ENCODE results near the gene UGT2A3. TPM values are rescaled to one million over a fixed set of nuclear protein-coding genes. Genes with fewer than 3 reads are reported as not detected.
"Not testable (repeated sequence)": the region's sequence is repeated elsewhere in the genome, so short reads cannot be mapped to it uniquely, and the experiment has no call there.

UGT2A3 gene
- total and polyA plus RNA-seq, 2 of the 8 experiments (the other 6 are each of a cell fraction or from before 2014, with no cell fraction given): not detected

- H2AK5ac ChIP-seq (ENCODE audit: low read depth, low read length); H3K4ac ChIP-seq (replicated peaks; ENCODE audit: insufficient read length, low read depth, low read length); FAIRE-seq; H3K27ac ChIP-seq (ENCODE audit: low read depth, low read length); H4K91ac ChIP-seq (replicated peaks; ENCODE audit: insufficient read length, low read length); H3K79me1 ChIP-seq (ENCODE audit: low read depth, low read length); CTCF ChIA-PET (ENCODE audit: partially characterized antibody); H3K23ac ChIP-seq (ENCODE audit: insufficient read length); H2BK120ac ChIP-seq (replicated peaks; ENCODE audit: low read depth, low read length); H3K27me3 ChIP-seq (replicated peaks in 1 of 4; ENCODE audit: control insufficient read depth in 3 of 4, extremely low read depth in 1 of 4, insufficient read depth in 3 of 4, low read length in 3 of 4); H3K4me1 ChIP-seq (replicated peaks in 1 of 4; ENCODE audit: control insufficient read depth in 3 of 4, insufficient read depth in 4 of 4, low read length in 3 of 4); H3K79me2 ChIP-seq (ENCODE audit: control insufficient read depth in 1 of 2, insufficient read depth in 2 of 2, low read length in 2 of 2); H2BK12ac ChIP-seq (ENCODE audit: low read depth, low read length); H3K9ac ChIP-seq (replicated peaks in 1 of 4; ENCODE audit: extremely low read depth in 1 of 4, low read depth in 3 of 4, low read length in 3 of 4); H4K20me1 ChIP-seq (replicated peaks in 1 of 2; ENCODE audit: control insufficient read depth in 1 of 2, insufficient read depth in 2 of 2, low read length in 2 of 2); H3K4me2 ChIP-seq (ENCODE audit: insufficient read depth in 1 of 2, low read depth in 2 of 2, low read length in 2 of 2); H3K56ac ChIP-seq (replicated peaks; ENCODE audit: insufficient read length, low read depth, low read length); POLR2A ChIA-PET (ENCODE audit: partially characterized antibody); H2BK5ac ChIP-seq (ENCODE audit: low read depth, low read length); H3K23me2 ChIP-seq (ENCODE audit: low read depth, low read length); H2BK20ac ChIP-seq (ENCODE audit: low read length); H3K36me3 ChIP-seq (ENCODE audit: control insufficient read depth in 2 of 4, insufficient read depth in 4 of 4, low read length in 3 of 4); DNase-seq (ENCODE audit: low read depth in 1 of 2, low spot score in 2 of 2); H3K4me3 ChIP-seq (ENCODE audit: extremely low read depth in 1 of 4, insufficient read depth in 2 of 4, low read depth in 3 of 4, low read length in 4 of 4); H3K14ac ChIP-seq (ENCODE audit: insufficient read length); H2AFZ ChIP-seq (ENCODE audit: low read length); H4K5ac ChIP-seq (ENCODE audit: insufficient read length, low read depth, low read length); H3K18ac ChIP-seq (ENCODE audit: extremely low read depth, low read length); H4K8ac ChIP-seq (ENCODE audit: extremely low read depth, insufficient read depth, low read length); H2BK15ac ChIP-seq (ENCODE audit: low read length): not testable (repeated sequence)
- WGBS, 2 experiments (ENCODE audit: extremely low coverage in 1 of 2, insufficient coverage in 1 of 2, insufficient read length in 1 of 2, insufficient replicate concordance in 2 of 2, low coverage in 1 of 2, low lambda C conversion rate in 2 of 2, missing lambda C conversion rate in 1 of 2): 92% methylated on average over 2 of the region's 2 CpGs; no CpG with 5 or more reads in 1 of the 2 experiments
- peaks cover 0 to 12% of the 10 kb centered on the region in 2 experiments; a peak in 3 of 4 replicates for H3K9me3 ChIP-seq (ENCODE audit: insufficient read depth in 2 of 2, low read depth in 1 of 2, low read length in 1 of 2)
These were observed 7.5 kb upstream of the UGT2A3 start for GRCh38 chr4:68959085-68959484.
